DOHH2 (cell line): ENCODE data around the gene SEC14L2.
"Not testable (repeated sequence)": the region's sequence is repeated elsewhere in the genome, so short reads cannot be mapped to it uniquely, and the experiment has no call there.

Source experiments
- H3F3A ChIP-seq: fragments of 200-600 bp; sonication (generic), shearing (Covaris generic); 2 replicates; pipeline ENCODE4 v1.6.0; 2016; ENCODE audit warnings: antibody characterized with exemption, mild to moderate bottlenecking; ENCODE audit not compliant: control insufficient read depth, insufficient read depth
- H3K27ac ChIP-seq: fragments of 200-600 bp; sonication (generic); 2 replicates; pipeline ENCODE4 v1.5.1; 2014; ENCODE audit warnings: low read depth, mild to moderate bottlenecking, low read length, moderate library complexity
- H3K27me3 ChIP-seq: fragments of 200-600 bp; sonication (generic); 2 replicates; pipeline ENCODE4 v1.6.1; 2014; ENCODE audit warnings: mild to moderate bottlenecking, low read length, mixed read lengths; ENCODE audit not compliant: control insufficient read depth
- H3K36me3 ChIP-seq: fragments of 200-600 bp; sonication (generic); 2 replicates; pipeline ENCODE4 v1.6.1; 2014; ENCODE audit warnings: mild to moderate bottlenecking, low read length, moderate library complexity, mixed read lengths; ENCODE audit not compliant: control insufficient read depth
- H3K4me1 ChIP-seq: fragments of 200-600 bp; sonication (generic); 2 replicates; pipeline ENCODE4 v1.6.1; 2014; ENCODE audit warnings: mild to moderate bottlenecking, low read length, mixed read lengths; ENCODE audit not compliant: control insufficient read depth
- H3K4me2 ChIP-seq: fragments of 200-600 bp; sonication (generic); 2 replicates; pipeline ENCODE4 v1.6.0; 2014; ENCODE audit warnings: mild to moderate bottlenecking, low read length, moderate library complexity
- H3K4me3 ChIP-seq: fragments of 200-600 bp; sonication (generic); 2 replicates; pipeline ENCODE4 v1.5.1; 2014; ENCODE audit warnings: mild to moderate bottlenecking, low read length, mixed read lengths
- H3K79me2 ChIP-seq: fragments of 200-600 bp; sonication (generic); 2 replicates; pipeline ENCODE4 v1.6.1; 2014; ENCODE audit warnings: mild to moderate bottlenecking, low read length, mixed read lengths; ENCODE audit not compliant: control insufficient read depth
- H3K9me2 ChIP-seq: fragments of 200-600 bp; sonication (generic); replicated peaks from 2 replicates; pipeline ENCODE4 v1.6.1; 2014; ENCODE audit warnings: mild to moderate bottlenecking, low read length, mixed read lengths; ENCODE audit not compliant: control insufficient read depth
- H3K9me3 ChIP-seq: fragments of 200-600 bp; sonication (generic); 2 replicates; pipeline ENCODE4 v1.6.1; 2014; ENCODE audit warnings: antibody characterized with exemption, low read length, mixed read lengths; ENCODE audit not compliant: control insufficient read depth, insufficient read depth
- H4K20me1 ChIP-seq: fragments of 200-600 bp; sonication (generic); 2 replicates; pipeline ENCODE4 v1.6.0; 2014; ENCODE audit warnings: low read depth, mild to moderate bottlenecking, antibody characterized with exemption, low read length, moderate library complexity; ENCODE audit not compliant: control insufficient read depth, insufficient read depth
- EZH2phosphoT487 ChIP-seq: fragments of 200-600 bp; sonication (generic); IDR thresholded peaks from 2 replicates; pipeline ENCODE4 v1.6.1; 2017; ENCODE audit warnings: borderline replicate concordance, mild to moderate bottlenecking, antibody characterized with exemption, low read length, moderate library complexity, mixed read lengths
- TF ChIP-seq, protein P1 (sequence below): fragments of 200-600 bp; sonication (generic); IDR thresholded peaks from one replicate; pipeline ENCODE4 v1.5.1; 2014; ENCODE audit warnings: antibody characterized with exemption, mild to moderate bottlenecking, low read depth, low read length; ENCODE audit not compliant: poor library complexity, severe bottlenecking

The SEC14L2 gene

DNA sequence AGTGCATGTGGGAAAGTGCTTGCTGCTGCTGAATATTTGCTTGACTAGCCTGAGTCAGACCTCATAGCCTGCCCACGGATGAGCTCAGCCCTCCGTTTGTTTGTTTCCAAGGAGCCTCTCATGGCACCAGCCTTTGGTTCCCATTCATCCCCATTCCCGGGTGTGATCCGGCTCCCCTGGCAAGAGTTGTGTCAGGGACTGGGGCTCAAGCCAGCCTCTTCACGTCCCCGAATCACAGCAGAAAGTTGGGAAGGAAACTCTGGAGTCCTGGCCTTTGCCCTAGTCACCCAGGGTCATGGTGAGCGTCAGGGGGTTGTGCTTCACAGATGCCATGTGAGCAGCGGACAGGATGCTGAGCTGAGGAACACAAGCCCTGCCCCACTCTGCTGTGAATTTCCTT lies 61.2 kb downstream of the SEC14L2 start:
- peaks cover 10% of the 10 kb centered on the region; the same call in 1 of the 2 replicates for H3K27me3 ChIP-seq
- H3K9me2 ChIP-seq: no peaks in the 10 kb centered on the region
- no peaks in the 10 kb centered on the region for H4K20me1 ChIP-seq
- H3F3A ChIP-seq: no peaks in the 10 kb centered on the region
- H3K9me3 ChIP-seq: no peaks in the 10 kb centered on the region
- no peaks in the 10 kb centered on the region for H3K4me1 ChIP-seq
- no peak overlapping the region for H3K27ac ChIP-seq
- no peak overlapping the region for H3K4me3 ChIP-seq
- H3K36me3 ChIP-seq: no peaks in the 10 kb centered on the region
- no peak overlapping the region for H3K4me2 ChIP-seq
- H3K79me2 ChIP-seq: no peaks in the 10 kb centered on the region
- no peak for TF ChIP-seq EZH2phosphoT487

DNA sequence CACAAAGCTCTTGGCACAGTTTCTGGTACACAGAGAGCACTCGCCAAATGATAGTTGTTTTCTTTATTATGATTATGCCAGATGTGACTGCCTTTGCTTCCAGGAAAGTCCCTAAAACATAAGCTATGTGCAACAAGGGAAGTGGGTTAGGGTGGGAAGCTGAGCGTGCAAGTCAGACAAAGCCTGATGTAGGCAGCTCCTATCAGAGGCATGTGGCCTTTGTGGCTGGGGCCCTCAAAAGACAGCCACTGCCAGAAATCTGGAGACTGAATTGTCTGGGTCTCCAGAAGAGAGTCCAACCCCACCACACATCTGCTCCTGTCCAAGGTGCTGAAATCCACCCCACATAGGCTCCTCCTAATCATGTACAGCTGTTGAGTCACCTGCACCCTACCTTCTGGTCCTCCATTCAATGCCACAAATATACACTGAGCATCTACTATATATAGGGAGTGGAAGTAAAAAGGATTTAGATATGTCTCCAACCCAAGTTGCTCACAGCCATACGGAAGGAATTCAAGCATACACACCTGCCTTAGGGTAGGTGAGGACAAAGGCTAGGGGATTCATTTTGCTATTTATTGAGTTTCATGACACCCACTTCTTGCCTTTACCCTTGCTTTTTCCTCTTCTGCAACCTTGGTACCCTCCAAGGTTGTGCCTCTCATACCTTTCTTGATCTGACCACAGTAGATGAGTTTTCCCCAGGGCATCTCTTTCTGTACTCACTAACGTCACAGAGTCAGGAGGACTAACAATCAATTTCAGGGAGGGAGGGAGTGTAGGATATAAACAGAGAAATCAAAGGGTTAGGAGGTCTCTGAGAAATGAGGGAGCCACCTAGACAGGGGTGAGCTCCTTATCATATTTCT lies 62.6 kb downstream of the SEC14L2 start:
- Histone ChIP-seq H3K4me2 (no peak overlapping the region), H3F3A (no peaks in the 10 kb centered on the region), H3K9me3 (no peaks in the 10 kb centered on the region), H3K4me3 (no peak overlapping the region), H3K27ac (no peak overlapping the region), H3K27me3 (peaks cover 10% of the 10 kb centered on the region; the same call in 1 of the 2 replicates), H4K20me1 (no peaks in the 10 kb centered on the region), H3K4me1 (no peaks in the 10 kb centered on the region), H3K36me3 (no peaks in the 10 kb centered on the region), H3K9me2 (no peaks in the 10 kb centered on the region), H3K79me2 (no peaks in the 10 kb centered on the region)
- no peak for TF ChIP-seq EZH2phosphoT487
- TF ChIP-seq, protein P1, sequence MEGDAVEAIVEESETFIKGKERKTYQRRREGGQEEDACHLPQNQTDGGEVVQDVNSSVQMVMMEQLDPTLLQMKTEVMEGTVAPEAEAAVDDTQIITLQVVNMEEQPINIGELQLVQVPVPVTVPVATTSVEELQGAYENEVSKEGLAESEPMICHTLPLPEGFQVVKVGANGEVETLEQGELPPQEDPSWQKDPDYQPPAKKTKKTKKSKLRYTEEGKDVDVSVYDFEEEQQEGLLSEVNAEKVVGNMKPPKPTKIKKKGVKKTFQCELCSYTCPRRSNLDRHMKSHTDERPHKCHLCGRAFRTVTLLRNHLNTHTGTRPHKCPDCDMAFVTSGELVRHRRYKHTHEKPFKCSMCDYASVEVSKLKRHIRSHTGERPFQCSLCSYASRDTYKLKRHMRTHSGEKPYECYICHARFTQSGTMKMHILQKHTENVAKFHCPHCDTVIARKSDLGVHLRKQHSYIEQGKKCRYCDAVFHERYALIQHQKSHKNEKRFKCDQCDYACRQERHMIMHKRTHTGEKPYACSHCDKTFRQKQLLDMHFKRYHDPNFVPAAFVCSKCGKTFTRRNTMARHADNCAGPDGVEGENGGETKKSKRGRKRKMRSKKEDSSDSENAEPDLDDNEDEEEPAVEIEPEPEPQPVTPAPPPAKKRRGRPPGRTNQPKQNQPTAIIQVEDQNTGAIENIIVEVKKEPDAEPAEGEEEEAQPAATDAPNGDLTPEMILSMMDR: no peak

DNA sequence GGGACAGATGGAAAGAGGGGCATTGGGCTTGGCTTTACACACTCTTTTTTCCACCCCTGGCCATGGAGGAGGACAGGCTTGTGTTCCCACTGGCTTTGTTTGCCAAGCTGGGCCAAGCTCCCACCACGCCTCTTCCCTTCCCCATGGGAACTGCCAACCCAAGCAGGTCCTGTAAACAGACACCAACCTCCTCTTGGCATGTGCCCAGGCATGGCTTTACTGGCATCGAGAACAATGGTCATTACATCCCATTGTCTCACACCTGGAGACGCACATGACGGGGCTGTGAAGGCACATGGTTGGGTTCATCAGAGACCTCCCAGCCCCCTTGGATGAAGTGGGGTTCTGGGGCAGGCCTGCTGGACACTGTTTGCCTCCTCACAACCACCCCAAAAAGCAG lies 63.3 kb downstream of the SEC14L2 start:
- H3K36me3 ChIP-seq: no peaks in the 10 kb centered on the region
- no peak overlapping the region for H3K4me3 ChIP-seq
- H3K79me2 ChIP-seq: no peaks in the 10 kb centered on the region
- H3F3A ChIP-seq: no peaks in the 10 kb centered on the region
- no peak for TF ChIP-seq EZH2phosphoT487
- TF ChIP-seq, protein P1: no peak
- H3K9me3 ChIP-seq: no peaks in the 10 kb centered on the region
- no peak overlapping the region for H3K27ac ChIP-seq
- no peak overlapping the region for H3K4me2 ChIP-seq
- H3K27me3 ChIP-seq: peaks cover 10% of the 10 kb centered on the region; the same call in 1 of the 2 replicates
- H3K4me1 ChIP-seq: no peaks in the 10 kb centered on the region
- H3K9me2 ChIP-seq: no peaks in the 10 kb centered on the region
- H4K20me1 ChIP-seq: no peaks in the 10 kb centered on the region

DNA sequence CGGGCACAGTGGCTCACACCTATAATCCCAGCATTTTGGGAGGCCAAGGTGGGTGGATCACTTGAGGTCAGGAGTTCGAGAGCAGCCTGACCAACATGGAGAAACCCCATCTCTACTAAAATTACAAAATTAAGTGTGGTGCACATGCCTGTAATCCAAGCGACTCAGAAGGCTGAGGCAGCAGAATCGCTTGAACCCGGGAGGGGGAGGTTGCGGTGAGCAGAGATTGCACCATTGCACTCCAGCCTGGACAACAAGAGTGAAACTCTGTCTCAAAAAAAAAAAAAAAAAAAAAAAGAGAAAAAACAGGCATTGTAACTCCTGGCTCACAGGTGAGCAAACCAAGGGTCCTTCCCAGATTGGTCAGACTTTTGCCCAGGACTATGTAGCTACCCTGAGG lies 63.7 kb downstream of the SEC14L2 start:
- H3K36me3 ChIP-seq, H3F3A ChIP-seq, H3K4me3 ChIP-seq, H4K20me1 ChIP-seq, H3K9me3 ChIP-seq, H3K27ac ChIP-seq, H3K4me2 ChIP-seq, H3K4me1 ChIP-seq, H3K9me2 ChIP-seq, H3K79me2 ChIP-seq: not testable (repeated sequence)
- peaks cover 14% of the 10 kb centered on the region for H3K27me3 ChIP-seq
